Liver (tissue), 9 donors: ENCODE data around the gene MTA3. TPM values are rescaled to one million over a fixed set of nuclear protein-coding genes. Genes with fewer than 3 reads are reported as not detected.

Experiments used
- DNase-seq: peaks from one replicate; pipeline ENCODE4 v3.0.0-alpha.2; 2017; ENCODE audit warnings: low spot score
- H3K27ac ChIP-seq, 2 donors: one replicate each; pipeline ENCODE4 v1.7.0; 2013; ENCODE audit warnings: inconsistent platforms in 2 of 2, low read length in 2 of 2, control low read depth in 1 of 2, low read depth in 1 of 2, mild to moderate bottlenecking in 1 of 2
- H3K27me3 ChIP-seq, 4 donors: one replicate each; pipeline versions ENCODE4 v1.6.1 to v1.7.0; 2013; ENCODE audit warnings: low read length in 3 of 4, inconsistent platforms in 1 of 4, mild to moderate bottlenecking in 1 of 4, moderate library complexity in 1 of 4; ENCODE audit not compliant: control insufficient read depth in 4 of 4, insufficient read depth in 4 of 4
- H3K36me3 ChIP-seq, 4 donors: one replicate each; pipeline versions ENCODE4 v1.6.1 to v1.7.0; 2013; ENCODE audit warnings: low read length in 3 of 4, mild to moderate bottlenecking in 3 of 4, low read depth in 1 of 4, moderate library complexity in 1 of 4; ENCODE audit not compliant: control insufficient read depth in 4 of 4, insufficient read depth in 3 of 4
- H3K4me1 ChIP-seq, 4 donors: one replicate each; pipeline versions ENCODE4 v1.6.1 to v1.7.0; 2013; ENCODE audit warnings: low read length in 3 of 4, mild to moderate bottlenecking in 3 of 4, moderate library complexity in 1 of 4; ENCODE audit not compliant: control insufficient read depth in 4 of 4, insufficient read depth in 4 of 4
- H3K4me3 ChIP-seq, 3 donors: one replicate each; pipeline versions ENCODE4 v1.6.1 to v1.7.0; 2013; ENCODE audit warnings: low read length in 3 of 3, control low read depth in 1 of 3, low read depth in 1 of 3, mild to moderate bottlenecking in 1 of 3
- H3K9ac ChIP-seq, 2 donors: one replicate each; pipeline ENCODE4 v1.7.0; 2013; ENCODE audit warnings: low read length in 2 of 2, mild to moderate bottlenecking in 2 of 2, moderate library complexity in 2 of 2, control low read depth in 1 of 2, low read depth in 1 of 2
- H3K9me3 ChIP-seq, 4 donors: one replicate each; pipeline versions ENCODE4 v1.6.1 to v1.7.0; 2013; ENCODE audit warnings: low read length in 3 of 4; ENCODE audit not compliant: control insufficient read depth in 4 of 4
- EGR1 ChIP-seq, 2 donors: IDR thresholded peaks; 2 replicates each; pipeline ENCODE4 v1.6.1; 2016 to 2018; ENCODE audit warnings: antibody characterized with exemption in 2 of 2, low read depth in 2 of 2
- FOXA1 ChIP-seq: IDR thresholded peaks from 2 replicates; pipeline ENCODE4 v1.6.1; 2016; ENCODE audit warnings: antibody characterized with exemption
- FOXA2 ChIP-seq: IDR thresholded peaks from 2 replicates; pipeline ENCODE4 v1.6.1; 2016; ENCODE audit warnings: antibody characterized with exemption
- HNF4A ChIP-seq, 2 donors: conservative IDR thresholded peaks; 2 replicates each; pipeline ENCODE4 v1.6.1; 2016; ENCODE audit warnings: antibody characterized with exemption in 2 of 2, mild to moderate bottlenecking in 2 of 2
- HNF4G ChIP-seq: IDR thresholded peaks from 2 replicates; pipeline ENCODE4 v1.6.1; 2016; ENCODE audit warnings: antibody characterized with exemption
- JUND ChIP-seq, 2 donors: IDR thresholded peaks; 2 replicates each; pipeline ENCODE4 v1.6.1; 2016; ENCODE audit warnings: antibody characterized with exemption in 2 of 2
- RAD21 ChIP-seq, 2 donors: IDR thresholded peaks; 2 replicates each; pipeline ENCODE4 v1.6.1; 2016; ENCODE audit warnings: antibody characterized with exemption in 2 of 2, mild to moderate bottlenecking in 2 of 2
- RXRA ChIP-seq, 2 donors: IDR thresholded peaks; 2 replicates each; pipeline ENCODE4 v1.6.1; 2017 to 2018; ENCODE audit warnings: antibody characterized with exemption in 2 of 2, mild to moderate bottlenecking in 1 of 2
- SP1 ChIP-seq: IDR thresholded peaks from 2 replicates; pipeline ENCODE4 v1.6.1; 2018; ENCODE audit warnings: antibody characterized with exemption, mild to moderate bottlenecking
- TAF1 ChIP-seq: conservative IDR thresholded peaks from 2 replicates; pipeline ENCODE4 v1.6.1; 2016; ENCODE audit warnings: antibody characterized with exemption, mild to moderate bottlenecking
- YY1 ChIP-seq: IDR thresholded peaks from 2 replicates; pipeline ENCODE4 v1.6.1; 2016; ENCODE audit warnings: antibody characterized with exemption, mild to moderate bottlenecking
- ZBTB33 ChIP-seq: IDR thresholded peaks from 2 replicates; pipeline ENCODE4 v1.6.1; 2016; ENCODE audit warnings: antibody characterized with exemption
- WGBS: extraction: QIAGEN DNeasy Blood & Tissue Kit; methylation state at CpG from one replicate; pipeline ENCODE4 v1.1.7; 2013; 5-methylcytosine and 5-hydroxymethylcytosine counted together
- polyA plus RNA-seq, 2 donors: library from polyadenylated mRNA; stranded (reverse) in 1 of 2; unstranded in 1 of 2; fragments of 200-250 nt in 1 of 2; fragments of >200 nt in 1 of 2; fragmentation: Nextera tagmentation in 1 of 2; extraction: Ambion mirVana in 1 of 2; gene quantifications; one replicate each; pipeline versions ENCODE4 v1.2.1 to v1.2.3, GENCODE V29; 2013 to 2015
- total RNA-seq, 2 donors: library from RNA; depleted of rRNA; stranded (reverse); fragments of >200 nt; gene quantifications; one replicate each; pipeline ENCODE4 v1.2.3, GENCODE V29; 2014
- TF ChIP-seq, protein P1 (sequence below): IDR thresholded peaks from 2 replicates; pipeline ENCODE4 v1.6.1; 2016; ENCODE audit warnings: antibody characterized with exemption
- TF ChIP-seq, protein P2 (sequence below): IDR thresholded peaks from 2 replicates; pipeline ENCODE4 v1.6.1; 2016; ENCODE audit warnings: antibody characterized with exemption
- TF ChIP-seq, protein P3 (sequence below): fragments of 150-350 bp; IDR thresholded peaks from 2 replicates; pipeline ENCODE4 v1.5.1; 2017; ENCODE audit warnings: improper control_type of control experiment, low read depth, low read length; ENCODE audit not compliant: missing input control
- TF ChIP-seq, protein P4 (sequence below): IDR thresholded peaks from 2 replicates; pipeline ENCODE4 v1.6.1; 2016; ENCODE audit warnings: antibody characterized with exemption, mild to moderate bottlenecking
- donor health status: healthy.
- donor health status: healthy.
- donor health status: healthy.
- donor health status: healthy.
- donor health status: healthy.

MTA3 gene
- total and polyA plus RNA-seq, 4 donors: 5.5 to 10.3 (median 6.8) TPM

DNA sequence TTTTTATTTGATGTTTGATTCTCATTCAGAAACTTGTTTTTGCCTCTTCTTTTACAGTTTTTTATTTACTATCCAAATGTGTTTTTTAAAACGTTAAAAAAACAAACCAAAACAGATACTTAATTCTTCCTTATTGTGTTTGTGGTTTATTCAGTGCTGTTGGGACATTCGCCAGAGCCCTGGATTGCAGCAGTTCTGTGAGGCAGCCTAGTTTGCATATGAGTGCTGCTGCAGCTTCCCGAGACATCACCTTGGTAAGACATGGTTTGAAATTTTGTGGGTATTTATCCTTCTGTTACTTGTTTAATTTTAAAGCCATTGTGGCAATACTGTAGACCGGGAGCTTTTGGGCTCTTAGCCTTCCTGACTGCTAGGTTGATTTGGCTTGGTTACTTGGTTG is 91.2 kb downstream of the MTA3 start (continued):
- TF ChIP-seq RXRA (IDR thresholded peaks at IDR 0.05): no peak

DNA sequence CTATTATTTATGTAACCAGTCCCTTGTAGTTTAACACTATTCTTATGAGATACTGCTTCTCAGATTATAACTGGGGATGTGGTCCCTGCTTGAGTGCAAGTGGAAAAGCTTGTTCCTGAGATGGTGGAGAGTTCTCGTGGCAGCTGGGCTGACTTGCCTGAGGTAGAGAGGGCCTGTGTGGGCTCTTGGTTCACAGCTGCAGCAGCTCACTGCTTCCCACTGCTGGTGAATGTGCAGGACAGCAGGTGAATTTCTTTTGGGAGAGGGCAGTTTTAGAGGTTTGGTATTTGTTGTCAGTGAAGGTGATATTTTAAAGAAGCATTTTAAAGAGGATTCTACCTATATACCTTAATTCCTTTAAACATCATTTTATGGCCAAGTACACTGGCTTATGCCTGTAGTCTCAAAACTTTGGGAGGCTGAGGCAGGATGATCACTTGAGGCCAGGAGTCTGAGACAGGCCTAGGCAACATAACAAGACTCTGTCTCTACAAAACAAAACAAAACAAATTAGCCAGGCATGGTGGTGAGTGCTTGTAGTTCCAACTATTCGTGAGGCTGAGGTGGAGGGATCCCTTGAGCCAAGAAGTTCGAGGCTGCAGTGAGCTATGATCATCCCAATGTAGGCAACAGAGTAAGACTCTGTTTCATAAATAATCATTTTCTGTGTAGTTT is 94.8 kb downstream of the MTA3 start:
- TF ChIP-seq, protein P1, sequence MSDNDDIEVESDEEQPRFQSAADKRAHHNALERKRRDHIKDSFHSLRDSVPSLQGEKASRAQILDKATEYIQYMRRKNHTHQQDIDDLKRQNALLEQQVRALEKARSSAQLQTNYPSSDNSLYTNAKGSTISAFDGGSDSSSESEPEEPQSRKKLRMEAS: no peak
- TF ChIP-seq EGR1 (IDR thresholded peaks at IDR 0.05; ENCODE audit: low read depth in 2 of 2): no peak
- TF ChIP-seq, protein P2, sequence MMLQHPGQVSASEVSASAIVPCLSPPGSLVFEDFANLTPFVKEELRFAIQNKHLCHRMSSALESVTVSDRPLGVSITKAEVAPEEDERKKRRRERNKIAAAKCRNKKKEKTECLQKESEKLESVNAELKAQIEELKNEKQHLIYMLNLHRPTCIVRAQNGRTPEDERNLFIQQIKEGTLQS: no peak
- TF ChIP-seq, protein P3, sequence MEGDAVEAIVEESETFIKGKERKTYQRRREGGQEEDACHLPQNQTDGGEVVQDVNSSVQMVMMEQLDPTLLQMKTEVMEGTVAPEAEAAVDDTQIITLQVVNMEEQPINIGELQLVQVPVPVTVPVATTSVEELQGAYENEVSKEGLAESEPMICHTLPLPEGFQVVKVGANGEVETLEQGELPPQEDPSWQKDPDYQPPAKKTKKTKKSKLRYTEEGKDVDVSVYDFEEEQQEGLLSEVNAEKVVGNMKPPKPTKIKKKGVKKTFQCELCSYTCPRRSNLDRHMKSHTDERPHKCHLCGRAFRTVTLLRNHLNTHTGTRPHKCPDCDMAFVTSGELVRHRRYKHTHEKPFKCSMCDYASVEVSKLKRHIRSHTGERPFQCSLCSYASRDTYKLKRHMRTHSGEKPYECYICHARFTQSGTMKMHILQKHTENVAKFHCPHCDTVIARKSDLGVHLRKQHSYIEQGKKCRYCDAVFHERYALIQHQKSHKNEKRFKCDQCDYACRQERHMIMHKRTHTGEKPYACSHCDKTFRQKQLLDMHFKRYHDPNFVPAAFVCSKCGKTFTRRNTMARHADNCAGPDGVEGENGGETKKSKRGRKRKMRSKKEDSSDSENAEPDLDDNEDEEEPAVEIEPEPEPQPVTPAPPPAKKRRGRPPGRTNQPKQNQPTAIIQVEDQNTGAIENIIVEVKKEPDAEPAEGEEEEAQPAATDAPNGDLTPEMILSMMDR: peak; percentile 97
- no peak for TF ChIP-seq JUND (IDR thresholded peaks at IDR 0.05)
- TF ChIP-seq HNF4G: no peak
- TF ChIP-seq, protein P4, sequence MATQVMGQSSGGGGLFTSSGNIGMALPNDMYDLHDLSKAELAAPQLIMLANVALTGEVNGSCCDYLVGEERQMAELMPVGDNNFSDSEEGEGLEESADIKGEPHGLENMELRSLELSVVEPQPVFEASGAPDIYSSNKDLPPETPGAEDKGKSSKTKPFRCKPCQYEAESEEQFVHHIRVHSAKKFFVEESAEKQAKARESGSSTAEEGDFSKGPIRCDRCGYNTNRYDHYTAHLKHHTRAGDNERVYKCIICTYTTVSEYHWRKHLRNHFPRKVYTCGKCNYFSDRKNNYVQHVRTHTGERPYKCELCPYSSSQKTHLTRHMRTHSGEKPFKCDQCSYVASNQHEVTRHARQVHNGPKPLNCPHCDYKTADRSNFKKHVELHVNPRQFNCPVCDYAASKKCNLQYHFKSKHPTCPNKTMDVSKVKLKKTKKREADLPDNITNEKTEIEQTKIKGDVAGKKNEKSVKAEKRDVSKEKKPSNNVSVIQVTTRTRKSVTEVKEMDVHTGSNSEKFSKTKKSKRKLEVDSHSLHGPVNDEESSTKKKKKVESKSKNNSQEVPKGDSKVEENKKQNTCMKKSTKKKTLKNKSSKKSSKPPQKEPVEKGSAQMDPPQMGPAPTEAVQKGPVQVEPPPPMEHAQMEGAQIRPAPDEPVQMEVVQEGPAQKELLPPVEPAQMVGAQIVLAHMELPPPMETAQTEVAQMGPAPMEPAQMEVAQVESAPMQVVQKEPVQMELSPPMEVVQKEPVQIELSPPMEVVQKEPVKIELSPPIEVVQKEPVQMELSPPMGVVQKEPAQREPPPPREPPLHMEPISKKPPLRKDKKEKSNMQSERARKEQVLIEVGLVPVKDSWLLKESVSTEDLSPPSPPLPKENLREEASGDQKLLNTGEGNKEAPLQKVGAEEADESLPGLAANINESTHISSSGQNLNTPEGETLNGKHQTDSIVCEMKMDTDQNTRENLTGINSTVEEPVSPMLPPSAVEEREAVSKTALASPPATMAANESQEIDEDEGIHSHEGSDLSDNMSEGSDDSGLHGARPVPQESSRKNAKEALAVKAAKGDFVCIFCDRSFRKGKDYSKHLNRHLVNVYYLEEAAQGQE: no peak
- TF ChIP-seq RXRA (IDR thresholded peaks at IDR 0.05): no peak
- no peak for TF ChIP-seq YY1
- TF ChIP-seq FOXA1: no peak
- TF ChIP-seq SP1: no peak
- TF ChIP-seq RAD21 (IDR thresholded peaks at IDR 0.05): peak; percentile 91 to 97
- TF ChIP-seq FOXA2: no peak
- TF ChIP-seq HNF4A (conservative IDR thresholded peaks at IDR 0.05): no peak
- no peak overlapping the region for H3K9ac ChIP-seq
- peak; percentile 46 for DNase-seq
- H3K4me1 ChIP-seq: peaks cover 0 to 2% (median under 1%) of the 10 kb centered on the region in 4 donors
- H3K36me3 ChIP-seq: peaks cover 0 to 3% (median 1%) of the 10 kb centered on the region in 4 donors
- H3K27ac ChIP-seq: no peak overlapping the region
- 40% methylated on average over 3 of the region's 3 CpGs for WGBS
- no peaks in the 10 kb centered on the region for H3K27me3 ChIP-seq
- H3K9me3 ChIP-seq: no peaks in the 10 kb centered on the region
- H3K4me3 ChIP-seq: no peak overlapping the region

- DNase-seq: no peak
Observed at GRCh38 chr2:42663828-42664227, 95.4 kb downstream of the MTA3 start.

More at GRCh38 chr2:42663828-42664227, 95.4 kb downstream of the MTA3 start:
- H3K4me1 ChIP-seq: peaks cover 0 to 2% (median under 1%) of the 10 kb centered on the region in 4 donors
- WGBS: 82% methylated on average over 3 of the region's 3 CpGs
- H3K4me3 ChIP-seq: no peak overlapping the region
- no peak overlapping the region for H3K27ac ChIP-seq
- no peak overlapping the region for H3K9ac ChIP-seq
- H3K27me3 ChIP-seq: no peaks in the 10 kb centered on the region
- peaks cover 0 to 3% (median 0%) of the 10 kb centered on the region in 4 donors for H3K36me3 ChIP-seq
- H3K9me3 ChIP-seq: no peaks in the 10 kb centered on the region
- TF ChIP-seq SP1: no peak
- no peak for TF ChIP-seq EGR1 (IDR thresholded peaks at IDR 0.05; ENCODE audit: low read depth in 2 of 2)
- TF ChIP-seq TAF1: no peak
- TF ChIP-seq ZBTB33: no peak
